ENCODE results near the gene MOB2.

MOB2 gene

GRCh38 chr11:1481861-1482441, 4.6 kb downstream of the MOB2 start:
- no peaks in the 10 kb centered on the region for H3K9me3 ChIP-seq (ENCODE audit: insufficient read depth, low read length, severe bottlenecking)
- H3K4me1 ChIP-seq (ENCODE audit: insufficient read depth, low read length), result no peaks in the 10 kb centered on the region
- no peaks in the 10 kb centered on the region for H3K27me3 ChIP-seq (ENCODE audit: insufficient read depth, low read length, poor library complexity)
- H3K9ac ChIP-seq (ENCODE audit: low read depth, low read length), result no peak overlapping the region
- ATAC-seq (ENCODE audit: insufficient read depth, low read depth), result no peak
- TF ChIP-seq CTCF (IDR thresholded peaks at IDR 0.05; ENCODE audit: borderline replicate concordance, extremely low read depth, low read length, poor library complexity, severe bottlenecking) (no peak), EZH2 (IDR thresholded peaks at IDR 0.05; ENCODE audit: borderline replicate concordance, low read depth, low read length, severe bottlenecking) (no peak)
- DNase-seq, result no peak
- H3K27ac ChIP-seq (ENCODE audit: low read length), result no peak overlapping the region
- H3K4me3 ChIP-seq (ENCODE audit: low read depth in 1 of 2, low read length in 2 of 2), result no peak overlapping the region
- H3K79me2 ChIP-seq (ENCODE audit: insufficient read depth, low read length), result peaks cover 47% of the 10 kb centered on the region
- peaks cover 83% of the 10 kb centered on the region for H4K20me1 ChIP-seq (ENCODE audit: insufficient read depth, low read length)
- H2AFZ ChIP-seq (ENCODE audit: low read depth, low read length), result no peak overlapping the region
- peaks cover 37% of the 10 kb centered on the region for H3K36me3 ChIP-seq (ENCODE audit: insufficient read depth, low read length)
- H3K4me2 ChIP-seq (ENCODE audit: insufficient read depth, low read length), result no peak overlapping the region

DNA sequence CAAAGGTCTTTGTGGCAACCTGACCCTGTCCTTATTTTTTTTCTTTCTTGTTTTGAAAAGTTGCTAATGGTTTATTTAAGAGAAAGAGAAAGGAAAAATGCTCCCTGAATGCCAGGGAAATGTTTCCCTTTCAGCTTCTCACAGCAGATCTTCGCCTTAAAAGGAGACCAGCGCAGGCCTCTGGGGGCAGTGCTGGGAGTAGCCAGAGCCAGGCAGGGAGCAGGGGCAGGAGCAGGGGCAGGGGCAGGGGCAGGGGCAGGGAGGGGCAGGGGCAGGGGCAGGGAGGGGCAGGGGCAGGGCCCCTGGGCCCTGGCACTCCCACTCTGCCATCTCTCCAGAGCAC, 5.1 kb downstream of the MOB2 start:
- H3K4me1 ChIP-seq (ENCODE audit: insufficient read depth, low read length), result no peaks in the 10 kb centered on the region
- H3K4me3 ChIP-seq (ENCODE audit: low read depth in 1 of 2, low read length in 2 of 2), result no peak overlapping the region
- no peak overlapping the region for H2AFZ ChIP-seq (ENCODE audit: low read depth, low read length)
- DNase-seq (no peak), ATAC-seq (ENCODE audit: insufficient read depth, low read depth) (no peak)
- H3K27ac ChIP-seq (ENCODE audit: low read length), result no peak overlapping the region
- H3K9me3 ChIP-seq (ENCODE audit: insufficient read depth, low read length, severe bottlenecking), result no peaks in the 10 kb centered on the region
- H3K79me2 ChIP-seq (ENCODE audit: insufficient read depth, low read length), result peaks cover 45% of the 10 kb centered on the region
- H4K20me1 ChIP-seq (ENCODE audit: insufficient read depth, low read length), result peaks cover 80% of the 10 kb centered on the region
- no peak overlapping the region for H3K4me2 ChIP-seq (ENCODE audit: insufficient read depth, low read length)
- no peaks in the 10 kb centered on the region for H3K27me3 ChIP-seq (ENCODE audit: insufficient read depth, low read length, poor library complexity)
- TF ChIP-seq CTCF (IDR thresholded peaks at IDR 0.05; ENCODE audit: borderline replicate concordance, extremely low read depth, low read length, poor library complexity, severe bottlenecking) (no peak), EZH2 (IDR thresholded peaks at IDR 0.05; ENCODE audit: borderline replicate concordance, low read depth, low read length, severe bottlenecking) (no peak)
- no peak overlapping the region for H3K9ac ChIP-seq (ENCODE audit: low read depth, low read length)
- peaks cover 42% of the 10 kb centered on the region for H3K36me3 ChIP-seq (ENCODE audit: insufficient read depth, low read length)

DNA sequence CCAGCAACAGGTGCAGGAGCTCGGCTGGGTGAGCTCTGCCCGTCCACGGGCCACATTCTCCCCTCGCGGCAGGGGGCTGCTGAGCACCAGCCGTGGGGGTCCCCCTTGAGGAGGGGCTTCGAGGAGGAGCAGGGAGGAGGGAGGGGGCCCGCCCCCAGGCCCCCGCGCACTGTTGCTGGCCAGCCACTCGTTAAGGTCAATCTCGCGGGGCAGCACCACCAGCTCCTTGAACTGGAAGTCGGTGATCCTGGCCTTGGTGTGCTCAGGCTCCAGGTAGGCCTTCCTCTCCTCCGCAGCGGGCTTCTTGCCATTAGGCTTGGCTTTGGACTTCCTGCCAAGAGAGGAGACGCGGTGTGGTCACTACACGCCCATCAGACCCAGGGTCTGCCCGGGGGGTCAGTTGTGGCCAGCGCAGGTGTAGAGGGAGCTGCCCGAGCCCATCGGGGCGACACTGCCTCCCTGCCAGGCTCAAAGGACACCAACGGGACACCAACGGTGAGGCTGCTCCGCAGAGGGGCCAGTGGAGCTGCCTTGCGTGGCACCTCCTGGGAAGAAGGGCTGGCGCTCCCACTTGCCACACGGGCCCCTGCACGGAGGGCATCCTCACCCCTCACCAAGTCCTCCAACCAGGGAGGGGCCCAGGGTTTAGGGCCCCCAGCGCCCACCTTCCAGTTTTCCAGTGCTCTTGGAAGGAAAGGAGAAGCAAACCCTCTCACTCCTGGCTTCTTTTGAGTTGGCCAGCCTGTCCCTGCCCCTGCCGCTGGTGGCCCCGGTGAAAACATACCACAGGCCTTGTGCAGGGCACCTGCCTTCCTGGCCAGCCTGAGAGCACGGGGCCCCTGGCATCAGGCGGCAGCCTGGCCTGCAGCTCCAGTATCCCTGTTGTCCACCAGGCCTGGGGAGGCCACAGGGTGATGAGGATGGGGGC, 5.8 kb downstream of the MOB2 start:
- no peaks in the 10 kb centered on the region for H3K9me3 ChIP-seq (ENCODE audit: insufficient read depth, low read length, severe bottlenecking)
- H4K20me1 ChIP-seq (ENCODE audit: insufficient read depth, low read length), result peaks cover 78% of the 10 kb centered on the region
- no peak for TF ChIP-seq EZH2 (IDR thresholded peaks at IDR 0.05; ENCODE audit: borderline replicate concordance, low read depth, low read length, severe bottlenecking)
- H3K27ac ChIP-seq (ENCODE audit: low read length), result no peak overlapping the region
- no peak overlapping the region for H2AFZ ChIP-seq (ENCODE audit: low read depth, low read length)
- H3K79me2 ChIP-seq (ENCODE audit: insufficient read depth, low read length), result peaks cover 39% of the 10 kb centered on the region
- ATAC-seq (ENCODE audit: insufficient read depth, low read depth) (no peak), DNase-seq (no peak)
- no peak overlapping the region for H3K9ac ChIP-seq (ENCODE audit: low read depth, low read length)
- no peaks in the 10 kb centered on the region for H3K4me1 ChIP-seq (ENCODE audit: insufficient read depth, low read length)
- no peak overlapping the region for H3K4me3 ChIP-seq (ENCODE audit: low read depth in 1 of 2, low read length in 2 of 2)
- H3K4me2 ChIP-seq (ENCODE audit: insufficient read depth, low read length), result no peak overlapping the region
- peaks cover 48% of the 10 kb centered on the region for H3K36me3 ChIP-seq (ENCODE audit: insufficient read depth, low read length)
- H3K27me3 ChIP-seq (ENCODE audit: insufficient read depth, low read length, poor library complexity), result no peaks in the 10 kb centered on the region

DNA sequence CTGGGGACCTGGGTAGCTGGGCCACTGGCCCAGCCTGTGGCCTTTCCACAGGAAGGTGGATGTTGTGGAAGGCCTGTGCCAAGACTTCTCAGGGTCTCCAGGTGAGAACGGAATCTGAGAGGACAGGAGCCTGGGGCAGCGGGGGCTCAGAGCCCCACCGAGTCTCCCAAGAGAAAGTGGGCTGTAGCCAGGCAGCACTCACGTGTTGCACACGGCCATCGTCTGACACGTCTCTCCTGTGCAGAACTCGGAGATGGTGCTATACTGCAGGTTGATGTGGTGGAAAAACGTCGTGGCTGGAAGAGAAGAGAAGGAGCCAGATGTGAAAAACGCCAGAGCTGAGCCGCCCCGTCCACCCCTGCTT, 6.4 kb downstream of the MOB2 start:
- no peak for ATAC-seq (ENCODE audit: insufficient read depth, low read depth)

More for the DNA sequence above, 6.4 kb downstream of the MOB2 start:
- no peaks in the 10 kb centered on the region for H3K27me3 ChIP-seq (ENCODE audit: insufficient read depth, low read length, poor library complexity)
- H3K36me3 ChIP-seq (ENCODE audit: insufficient read depth, low read length), result peaks cover 55% of the 10 kb centered on the region
- H3K4me1 ChIP-seq (ENCODE audit: insufficient read depth, low read length), result no peaks in the 10 kb centered on the region
- no peak for TF ChIP-seq CTCF (IDR thresholded peaks at IDR 0.05; ENCODE audit: borderline replicate concordance, extremely low read depth, low read length, poor library complexity, severe bottlenecking)
- TF ChIP-seq EZH2 (IDR thresholded peaks at IDR 0.05; ENCODE audit: borderline replicate concordance, low read depth, low read length, severe bottlenecking), result no peak
- no peak overlapping the region for H3K9ac ChIP-seq (ENCODE audit: low read depth, low read length)
- no peak overlapping the region for H3K27ac ChIP-seq (ENCODE audit: low read length)
- H3K4me2 ChIP-seq (ENCODE audit: insufficient read depth, low read length), result no peak overlapping the region
- H4K20me1 ChIP-seq (ENCODE audit: insufficient read depth, low read length), result peaks cover 72% of the 10 kb centered on the region
- no peak overlapping the region for H2AFZ ChIP-seq (ENCODE audit: low read depth, low read length)
- no peak for DNase-seq
- no peak overlapping the region for H3K4me3 ChIP-seq (ENCODE audit: low read depth in 1 of 2, low read length in 2 of 2)
- no peaks in the 10 kb centered on the region for H3K9me3 ChIP-seq (ENCODE audit: insufficient read depth, low read length, severe bottlenecking)
- peaks cover 33% of the 10 kb centered on the region for H3K79me2 ChIP-seq (ENCODE audit: insufficient read depth, low read length)

Data from DND-41 (cell line).